NCI-H2171 (cell line): ENCODE measurements around the gene OTOGL.

ENCODE experiments used
- DNase-seq: peaks from one replicate; lab custom pipeline; 2025; lab: John Stamatoyannopoulos, UW

OTOGL gene

DNA sequence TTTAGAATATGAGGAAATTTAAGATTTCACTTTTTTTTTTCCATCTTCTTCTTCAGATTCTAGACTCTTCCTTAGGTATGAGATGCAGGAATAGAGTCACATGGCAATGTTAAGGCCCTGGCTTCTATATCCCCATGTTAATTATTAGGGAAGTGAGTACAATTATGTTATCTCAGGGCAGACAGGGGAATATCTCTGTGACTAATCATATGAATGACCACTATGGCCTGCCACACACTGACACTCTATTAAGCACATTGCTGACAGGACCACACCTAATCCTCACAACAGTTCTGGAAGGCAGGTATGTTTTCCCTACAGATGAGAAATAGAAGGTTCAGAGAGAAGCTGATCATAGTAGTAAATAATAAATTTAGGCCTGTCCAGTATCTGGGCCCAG lies 275.3 kb downstream of the OTOGL start:
- DNase-seq, result no peak

DNA sequence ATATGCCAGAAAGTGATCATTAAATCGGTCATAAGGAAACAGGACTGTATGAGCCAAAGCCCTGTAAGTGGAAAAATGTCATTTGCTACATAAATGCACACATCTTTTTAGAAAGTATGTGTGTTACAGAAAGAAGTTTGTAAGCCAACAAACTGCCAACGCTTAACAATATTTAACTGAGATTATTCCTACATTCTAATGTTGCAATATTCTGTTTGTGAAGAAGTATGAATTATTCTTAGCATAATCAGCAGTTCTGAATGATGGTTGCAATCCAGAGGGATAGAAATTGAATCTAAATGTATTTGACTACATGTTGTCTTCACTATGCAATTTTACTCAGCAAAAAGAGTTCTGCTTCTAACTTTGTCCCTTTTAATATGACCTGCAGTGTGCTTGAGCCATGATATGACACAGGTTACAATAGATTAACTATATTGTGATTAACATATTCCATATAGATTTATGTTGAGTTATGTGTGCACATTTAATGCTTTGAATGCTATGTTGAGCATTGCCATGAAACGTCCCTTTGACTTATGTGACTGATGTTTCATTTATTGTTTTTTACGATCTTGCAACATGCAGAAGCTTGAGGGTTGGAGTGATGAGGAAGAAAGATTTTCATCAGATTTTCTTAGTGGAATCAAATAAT lies 277.9 kb downstream of the OTOGL start:
- no peak for DNase-seq

DNA sequence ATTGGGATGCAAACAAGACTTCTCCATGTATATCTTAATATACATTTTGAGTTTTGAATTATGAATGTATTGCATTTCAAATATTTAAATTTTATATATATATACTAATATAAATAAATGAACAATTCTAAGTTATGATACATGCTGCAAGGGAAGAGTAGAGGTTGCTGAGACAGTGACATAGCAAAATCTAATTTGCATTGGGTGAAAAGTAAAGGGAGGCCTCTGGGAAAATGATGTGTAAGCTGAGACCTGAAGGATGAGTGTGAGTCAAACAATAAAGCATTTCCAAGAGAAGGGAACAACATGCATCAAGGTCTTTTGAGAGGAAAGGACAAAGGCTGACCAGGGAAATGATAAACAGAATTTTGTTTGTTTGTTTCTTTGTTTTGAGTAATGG lies 281.8 kb downstream of the OTOGL start:
- no peak for DNase-seq

DNA sequence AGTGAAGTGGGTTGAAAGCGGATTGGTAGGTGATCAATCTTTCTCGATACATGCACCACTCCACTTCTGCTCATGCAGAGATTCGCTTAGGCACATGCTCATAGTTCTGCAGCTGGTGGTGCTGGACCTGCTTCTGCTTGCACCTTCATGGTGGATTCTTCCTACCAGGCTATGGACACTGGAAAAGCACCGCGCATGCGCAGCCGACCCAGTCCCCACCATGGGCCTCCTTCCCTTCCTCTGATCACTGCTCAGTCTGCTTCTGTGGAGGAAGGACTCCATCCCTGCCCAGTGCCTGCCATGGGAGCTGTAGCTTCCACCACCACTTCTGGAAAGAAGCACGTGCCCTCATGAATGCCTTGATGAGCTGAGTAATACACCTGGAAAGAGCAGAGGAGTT lies 282.9 kb downstream of the OTOGL start:
- DNase-seq, result no peak

DNA sequence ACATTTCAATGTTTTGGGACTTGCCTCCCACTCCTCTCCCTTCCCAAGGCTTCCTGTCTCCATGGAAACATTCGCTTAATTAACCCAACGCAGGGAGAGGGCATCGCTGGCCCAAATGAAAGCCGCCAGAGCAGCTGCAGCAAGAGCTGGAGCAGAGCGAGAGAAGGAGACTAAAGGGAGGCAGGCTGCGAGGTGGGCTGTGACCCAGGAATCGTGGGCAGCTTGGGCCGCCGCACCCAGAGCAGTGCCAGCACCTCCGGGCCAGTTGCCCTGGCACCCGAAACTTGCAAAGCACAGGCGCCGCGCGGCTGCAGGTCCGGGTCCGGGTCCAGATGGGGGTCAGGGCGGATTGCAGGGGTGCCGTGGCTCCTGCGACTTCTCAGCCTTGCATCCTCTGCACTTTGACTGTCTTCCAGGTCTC lies 301.2 kb downstream of the OTOGL start:
- DNase-seq, result no peak

DNA sequence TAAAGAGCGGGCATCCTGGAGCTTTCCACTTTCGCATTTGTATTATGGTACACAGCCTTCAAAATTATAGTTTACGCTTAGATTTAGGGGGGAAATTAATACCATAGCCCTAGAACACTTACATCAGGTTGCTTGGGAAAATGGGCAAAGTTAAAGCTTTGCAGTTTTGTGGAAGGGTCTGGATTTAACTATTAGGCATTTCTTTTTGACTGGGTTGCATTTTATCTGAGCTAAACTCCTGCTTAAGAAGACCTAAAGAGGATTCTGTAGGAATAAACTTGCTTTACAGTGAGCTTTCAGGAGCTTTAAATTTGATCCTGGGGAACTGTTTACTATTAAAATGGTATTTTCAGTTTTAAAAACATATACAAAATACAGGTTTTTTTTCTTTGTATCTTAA lies 301.9 kb downstream of the OTOGL start:
- DNase-seq, result no peak

DNA sequence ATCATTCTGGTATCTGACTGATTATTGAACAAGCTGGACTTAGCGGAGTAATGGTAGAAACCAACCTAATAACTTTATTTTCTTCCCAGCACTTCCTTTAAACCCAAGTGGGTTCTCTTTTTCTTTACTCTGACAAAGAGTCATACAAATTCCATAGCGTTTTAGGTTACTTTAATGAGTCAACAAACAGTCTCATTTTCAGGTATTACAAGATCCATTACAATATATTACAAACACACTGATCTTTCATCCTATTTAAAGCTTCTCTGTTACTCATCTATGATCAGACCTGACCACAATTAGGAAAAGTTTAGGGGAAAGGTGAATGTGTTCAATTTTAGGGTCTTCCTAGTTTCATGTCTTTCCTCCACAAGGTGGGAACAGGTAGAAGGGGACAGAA lies 305.3 kb downstream of the OTOGL start:
- no peak for DNase-seq

DNA sequence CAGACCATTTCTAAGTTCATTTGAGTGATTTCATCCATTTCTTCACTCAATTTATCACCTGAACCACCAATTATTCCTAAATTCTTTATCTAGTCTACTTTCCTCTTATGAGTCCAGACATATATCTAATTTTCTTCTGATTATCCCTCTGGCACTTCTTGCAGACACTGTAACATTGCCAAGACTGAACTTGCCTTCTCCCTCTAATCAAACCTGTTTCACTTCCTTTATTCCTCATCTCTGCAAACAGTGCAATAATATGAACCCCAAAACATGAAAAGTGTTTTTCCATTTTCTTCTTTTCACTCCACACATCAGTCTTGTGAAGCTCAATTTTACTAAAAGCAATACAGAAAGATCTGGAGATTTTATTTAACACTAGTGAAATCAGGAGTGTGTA lies 306.9 kb downstream of the OTOGL start:
- DNase-seq, result no peak

DNA sequence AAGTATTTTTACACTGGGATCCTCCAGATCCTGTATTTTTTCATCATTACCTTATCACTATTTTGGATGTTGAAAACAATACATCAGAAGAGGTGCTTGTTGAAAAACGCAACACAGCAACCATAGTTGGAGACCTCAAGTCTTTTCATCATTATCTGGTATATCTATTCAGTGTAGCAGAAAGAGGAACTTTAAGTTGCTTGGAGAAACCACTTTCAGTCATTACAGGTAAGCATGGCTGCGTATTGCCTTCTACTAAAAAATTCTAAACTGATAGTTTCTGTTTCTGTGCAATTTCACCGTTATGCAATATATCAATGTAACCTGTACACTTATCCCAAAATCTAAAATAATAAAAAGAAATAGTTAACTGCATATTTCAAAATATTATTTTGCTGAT lies 312.4 kb downstream of the OTOGL start:
- DNase-seq, result no peak

DNA sequence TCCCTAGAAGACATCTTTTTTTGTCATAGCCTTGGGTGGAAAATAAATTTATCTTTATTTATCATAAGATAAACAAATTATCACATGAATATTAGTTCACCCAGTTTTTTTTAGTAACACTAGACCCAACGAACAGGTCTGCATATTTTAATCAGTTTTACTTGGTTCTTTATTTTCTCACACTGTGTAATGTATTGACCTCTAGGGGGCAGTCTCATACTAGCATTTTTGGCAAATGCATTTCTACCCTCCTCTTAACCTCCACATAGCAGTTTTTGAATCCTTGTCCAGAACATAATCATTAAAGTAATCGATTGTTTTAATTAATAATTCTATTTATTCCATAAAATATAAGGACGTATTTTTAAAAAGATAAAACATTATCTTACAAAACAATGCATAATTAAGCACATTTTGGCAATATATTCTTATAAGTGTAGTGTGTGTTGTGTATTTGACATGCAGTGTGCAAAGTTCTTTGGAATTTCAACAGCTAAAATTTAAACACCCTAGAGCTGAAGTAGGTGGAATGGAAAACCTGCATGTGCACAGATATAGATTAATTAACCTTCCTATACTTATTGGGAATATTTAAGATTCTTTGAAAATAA lies 313.1 kb downstream of the OTOGL start:
- peak; percentile 82 for DNase-seq

DNA sequence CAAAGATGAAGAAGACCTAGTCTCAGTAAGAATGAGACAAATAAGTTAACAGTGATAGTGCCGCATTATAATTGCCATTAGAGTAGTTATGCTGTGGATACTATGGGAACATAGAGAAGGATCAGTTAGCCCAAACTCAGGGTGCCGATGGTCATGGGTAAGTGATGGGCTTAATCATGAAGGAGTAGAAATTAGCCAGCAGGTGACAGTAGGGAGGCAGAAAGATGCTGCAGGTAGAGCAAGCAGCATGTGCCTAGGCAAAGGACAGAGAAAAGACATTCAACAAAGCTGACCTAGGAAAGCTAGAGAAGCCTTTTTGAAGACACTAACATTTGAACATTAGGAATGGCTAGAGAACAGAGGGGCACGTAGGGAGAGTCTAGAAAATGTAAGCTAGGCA lies 314.1 kb downstream of the OTOGL start:
- no peak for DNase-seq

DNA sequence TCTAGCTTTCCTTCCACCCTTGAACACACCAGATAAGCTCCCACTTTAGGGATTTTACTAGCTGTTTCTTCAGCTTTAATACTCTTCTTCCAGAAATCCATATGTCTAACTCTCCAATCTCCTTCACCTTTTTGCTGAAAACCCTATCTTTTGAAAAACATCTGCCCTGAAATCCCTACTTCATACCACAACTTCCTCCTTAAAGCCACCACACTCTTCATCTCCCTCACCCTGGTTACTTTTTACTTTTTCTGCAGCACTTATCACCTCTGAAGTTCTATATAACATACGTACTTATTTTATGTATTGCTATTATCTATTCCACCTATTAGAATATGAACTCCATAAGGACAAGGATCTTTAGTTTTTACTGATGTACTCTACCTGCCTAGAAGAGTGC lies 316.1 kb downstream of the OTOGL start:
- DNase-seq, result no peak

DNA sequence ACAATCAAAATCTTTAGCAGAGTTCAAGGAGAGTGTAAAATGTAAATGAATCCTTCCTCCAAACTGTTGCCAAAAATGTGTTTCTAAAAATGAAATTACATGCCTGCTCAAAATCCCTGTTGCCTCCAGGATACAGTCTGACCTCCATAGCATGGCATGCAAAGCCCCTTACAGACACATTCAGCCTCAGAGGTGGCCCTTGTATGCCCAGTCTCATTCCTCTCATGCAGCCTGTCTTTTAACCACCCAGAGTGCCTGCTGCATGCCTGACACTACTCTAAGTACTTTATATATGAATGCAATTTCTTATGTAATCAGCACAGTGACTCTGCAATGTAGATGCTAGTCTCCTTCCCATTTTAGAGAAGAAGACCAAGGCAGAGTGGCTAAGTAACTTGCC lies 320.3 kb downstream of the OTOGL start:
- no peak for DNase-seq

DNA sequence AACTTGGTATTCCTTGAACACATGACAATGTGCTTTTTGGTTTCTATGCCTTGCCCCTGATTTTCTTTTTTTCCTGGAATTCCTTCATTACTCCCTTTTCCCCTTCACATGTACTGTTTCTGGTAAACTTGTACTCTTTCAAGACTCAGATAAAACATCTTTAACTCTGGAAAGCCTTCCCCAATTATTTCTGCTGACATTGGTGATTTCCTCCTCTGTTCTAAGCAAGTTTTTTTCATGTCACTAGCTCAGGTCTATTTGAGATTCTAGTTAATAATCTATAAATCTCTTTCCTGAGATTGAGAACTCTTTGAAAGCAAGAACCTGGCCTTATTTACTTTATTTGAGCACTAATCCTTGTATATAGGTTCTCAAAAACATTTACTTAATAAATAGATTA lies 320.7 kb downstream of the OTOGL start:
- DNase-seq, result no peak

DNA sequence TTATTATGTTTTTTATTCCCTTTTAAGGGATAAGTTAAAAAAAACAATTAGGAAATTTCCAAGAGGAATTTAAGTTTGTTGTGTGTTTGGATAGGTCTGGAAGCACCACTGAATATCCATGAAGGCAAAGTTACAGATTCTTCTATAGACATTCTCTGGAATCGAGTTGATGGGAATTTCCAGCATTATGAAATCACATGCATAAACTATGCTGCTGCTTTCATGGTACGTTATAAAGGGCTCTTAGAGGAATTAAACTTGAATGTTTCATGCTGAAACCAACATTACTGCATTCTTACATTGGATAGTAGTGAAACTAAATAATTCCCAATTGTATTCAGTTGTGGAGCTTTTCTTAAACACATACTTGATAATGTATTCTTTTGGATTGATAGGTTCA lies 323.2 kb downstream of the OTOGL start:
- DNase-seq, result no peak
